ENCODE results near the gene ZFPL1.

GRCh38 chr11:65103476-65103875 is 19.5 kb downstream of the ZFPL1 start:
- TF ChIP-seq, protein P1, sequence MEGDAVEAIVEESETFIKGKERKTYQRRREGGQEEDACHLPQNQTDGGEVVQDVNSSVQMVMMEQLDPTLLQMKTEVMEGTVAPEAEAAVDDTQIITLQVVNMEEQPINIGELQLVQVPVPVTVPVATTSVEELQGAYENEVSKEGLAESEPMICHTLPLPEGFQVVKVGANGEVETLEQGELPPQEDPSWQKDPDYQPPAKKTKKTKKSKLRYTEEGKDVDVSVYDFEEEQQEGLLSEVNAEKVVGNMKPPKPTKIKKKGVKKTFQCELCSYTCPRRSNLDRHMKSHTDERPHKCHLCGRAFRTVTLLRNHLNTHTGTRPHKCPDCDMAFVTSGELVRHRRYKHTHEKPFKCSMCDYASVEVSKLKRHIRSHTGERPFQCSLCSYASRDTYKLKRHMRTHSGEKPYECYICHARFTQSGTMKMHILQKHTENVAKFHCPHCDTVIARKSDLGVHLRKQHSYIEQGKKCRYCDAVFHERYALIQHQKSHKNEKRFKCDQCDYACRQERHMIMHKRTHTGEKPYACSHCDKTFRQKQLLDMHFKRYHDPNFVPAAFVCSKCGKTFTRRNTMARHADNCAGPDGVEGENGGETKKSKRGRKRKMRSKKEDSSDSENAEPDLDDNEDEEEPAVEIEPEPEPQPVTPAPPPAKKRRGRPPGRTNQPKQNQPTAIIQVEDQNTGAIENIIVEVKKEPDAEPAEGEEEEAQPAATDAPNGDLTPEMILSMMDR (IDR thresholded peaks at IDR 0.05), result no peak
- TF ChIP-seq POLR2A (IDR thresholded peaks at IDR 0.05), result no peak
